HL-60 (cell line): ENCODE data around the gene USP44.
"Not testable (repeated sequence)": the region's sequence is repeated elsewhere in the genome, so short reads cannot be mapped to it uniquely, and the experiment has no call there.

ENCODE experiments used
- DNase-seq, 2 experiments: peaks; one replicate each; pipeline ENCODE4 v3.0.0-alpha.2; 2010 to 2020; ENCODE audit warnings: low read depth in 1 of 2, low spot score in 1 of 2
- H3K27ac ChIP-seq: fragments of 250-450 bp; sonication (Bioruptor Pico); replicated peaks from 2 replicates; pipeline ENCODE4 v1.5.1; 2020; ENCODE audit warnings: mild to moderate bottlenecking, moderate library complexity
- H3K27me3 ChIP-seq: fragments of 250-450 bp; sonication (Bioruptor Pico); 2 replicates; pipeline ENCODE4 v1.5.1; 2021; ENCODE audit warnings: mild to moderate bottlenecking, moderate library complexity; ENCODE audit not compliant: insufficient read depth, poor library complexity, severe bottlenecking
- H3K4me3 ChIP-seq: replicated peaks from 2 replicates; pipeline ENCODE4 v1.5.1; 2011; ENCODE audit warnings: mild to moderate bottlenecking, control low read depth, low read length; ENCODE audit not compliant: insufficient read depth
- CTCF ChIP-seq: IDR thresholded peaks from one replicate; pipeline ENCODE4 v1.5.1; 2011; ENCODE audit warnings: low read length, control low read depth, inconsistent platforms; ENCODE audit not compliant: insufficient read depth
- GABPA ChIP-seq: IDR thresholded peaks from 2 replicates; pipeline ENCODE4 v1.6.1; 2012; ENCODE audit warnings: low read depth
- POLR2AphosphoS5 ChIP-seq: IDR thresholded peaks from 2 replicates; pipeline ENCODE4 v1.6.1; 2012; ENCODE audit warnings: low read depth
- REST ChIP-seq: IDR thresholded peaks from 2 replicates; pipeline ENCODE4 v1.6.1; 2012; ENCODE audit warnings: low read depth; ENCODE audit not compliant: insufficient replicate concordance
- SPI1 ChIP-seq: IDR thresholded peaks from 2 replicates; pipeline ENCODE4 v1.6.1; 2012; ENCODE audit warnings: low read depth, mild to moderate bottlenecking, borderline replicate concordance

The USP44 gene

DNA sequence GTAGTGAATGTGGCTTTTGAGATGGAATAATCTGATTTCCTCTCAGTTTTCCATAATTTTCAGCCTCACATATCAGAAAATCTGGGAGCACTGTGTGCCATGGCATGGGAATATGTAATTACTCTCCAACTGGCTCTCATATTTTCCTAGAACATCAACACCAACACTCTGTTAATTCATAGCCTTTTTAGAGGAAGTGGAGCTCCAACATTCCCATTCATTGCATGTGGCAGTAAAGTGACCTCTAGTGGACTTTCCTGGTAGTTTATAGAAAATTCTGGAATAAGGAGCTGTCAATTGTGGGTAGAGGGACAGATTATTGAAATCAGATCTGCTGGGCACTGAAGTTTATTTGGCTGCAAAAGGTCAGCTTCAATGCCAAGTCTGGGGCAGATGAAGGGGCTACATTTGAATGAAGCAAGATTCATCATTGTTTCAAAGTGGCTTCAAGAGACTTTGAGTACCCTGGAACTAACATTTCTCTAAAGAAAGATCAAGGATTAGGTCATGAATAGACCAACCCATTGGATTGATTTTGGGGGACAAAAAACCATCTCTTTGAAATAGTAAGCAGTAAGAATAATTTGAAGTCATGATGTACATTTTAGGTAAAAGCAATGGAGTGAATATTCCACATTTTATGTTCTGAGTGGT lies 23.6 kb upstream of the USP44 start:
- H3K4me3 ChIP-seq, result no peak overlapping the region
- H3K27me3 ChIP-seq, result no peaks in the 10 kb centered on the region
- TF ChIP-seq REST (no peak), GABPA (no peak), SPI1 (peak; percentile 86), CTCF (no peak), POLR2AphosphoS5 (no peak)
- H3K27ac ChIP-seq, result no peak overlapping the region
- DNase-seq, result no peak

GRCh38 chr12:95573951-95574576 lies 22.8 kb upstream of the USP44 start:
- no peak for DNase-seq
- Histone ChIP-seq H3K27ac (no peak overlapping the region), H3K4me3 (no peak overlapping the region), H3K27me3 (peaks cover 1% of the 10 kb centered on the region)
- no peak for TF ChIP-seq REST
- no peak for TF ChIP-seq SPI1
- no peak for TF ChIP-seq GABPA
- no peak for TF ChIP-seq POLR2AphosphoS5
- no peak for TF ChIP-seq CTCF

- no peak for DNase-seq
- peaks cover 2% of the 10 kb centered on the region for H3K27me3 ChIP-seq
- no peak overlapping the region for H3K27ac ChIP-seq
- TF ChIP-seq REST (no peak), CTCF (no peak), POLR2AphosphoS5 (no peak), SPI1 (no peak), GABPA (no peak)
- no peak overlapping the region for H3K4me3 ChIP-seq
These were observed 20.1 kb upstream of the USP44 start for GRCh38 chr12:95571369-95571768.

DNA sequence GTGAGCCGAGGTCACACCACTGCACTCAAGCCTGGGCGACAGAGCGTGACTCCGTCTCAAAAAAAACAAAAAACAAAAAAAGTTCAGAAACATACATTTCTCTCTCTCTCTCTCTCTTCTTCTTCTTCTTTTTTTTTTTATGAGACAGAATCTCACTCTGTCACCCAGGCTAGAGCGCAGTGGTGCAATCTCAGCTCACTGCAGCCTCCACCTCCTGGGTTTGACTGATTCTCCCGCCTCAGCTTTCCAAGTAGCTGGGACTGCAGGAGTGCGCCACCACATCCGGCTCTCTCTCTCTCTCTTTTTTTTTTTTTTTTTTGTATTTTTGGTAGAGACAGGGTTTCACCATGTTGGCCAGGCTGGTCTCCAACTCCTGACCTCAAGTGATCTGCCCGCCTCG lies 16.8 kb upstream of the USP44 start:
- H3K27me3 ChIP-seq, H3K27ac ChIP-seq, H3K4me3 ChIP-seq: not testable (repeated sequence)
- peak in 1 of 2 experiments; percentile 48 for DNase-seq
